ENCODE measurements around the gene KCNQ1.
"Not testable (repeated sequence)": the region's sequence is repeated elsewhere in the genome, so short reads cannot be mapped to it uniquely, and the experiment has no call there.

The KCNQ1 gene

GRCh38 chr11:2477254-2477653 lies 32.4 kb downstream of the KCNQ1 start:
- ATAC-seq, result no peak
- Mint-ChIP-seq H3K36me3 (no peaks in the 10 kb centered on the region), H3K4me3 (no peak overlapping the region), H3K27ac (no peak overlapping the region), H3K4me1 (peaks cover 13% of the 10 kb centered on the region), H3K9me3 (peaks cover 12% of the 10 kb centered on the region)
- no peak for DNase-seq (ENCODE audit: low spot score in 2 of 2)

- peaks cover 14% of the 10 kb centered on the region for H3K4me1 Mint-ChIP-seq
Observed at GRCh38 chr11:2477936-2478335, 33.1 kb downstream of the KCNQ1 start.

GRCh38 chr11:2480067-2480873 lies 35.5 kb downstream of the KCNQ1 start:
- Mint-ChIP-seq H3K9me3 (peaks cover 12% of the 10 kb centered on the region), H3K4me1 (peaks cover 17% of the 10 kb centered on the region)
- not testable (repeated sequence) for H3K36me3 Mint-ChIP-seq; DNase-seq (ENCODE audit: low spot score in 2 of 2); H3K4me3 Mint-ChIP-seq; H3K27ac Mint-ChIP-seq
- ATAC-seq, result peak; percentile 16

More at GRCh38 chr11:2477936-2478335, 33.1 kb downstream of the KCNQ1 start:
- DNase-seq (ENCODE audit: low spot score in 2 of 2), result no peak
- ATAC-seq, result no peak
- peaks cover 12% of the 10 kb centered on the region for H3K9me3 Mint-ChIP-seq
- no peak overlapping the region for H3K4me3 Mint-ChIP-seq
- H3K27ac Mint-ChIP-seq, result no peak overlapping the region
- H3K36me3 Mint-ChIP-seq, result no peaks in the 10 kb centered on the region

- H3K4me1 Mint-ChIP-seq, result peaks cover 17% of the 10 kb centered on the region
- peak; percentile 74 for ATAC-seq
- H3K9me3 Mint-ChIP-seq, result peaks cover 12% of the 10 kb centered on the region
- H3K36me3 Mint-ChIP-seq, result no peaks in the 10 kb centered on the region
- DNase-seq (ENCODE audit: low spot score in 2 of 2), result no peak
- no peak overlapping the region for H3K4me3 Mint-ChIP-seq
- no peak overlapping the region for H3K27ac Mint-ChIP-seq
Observed at GRCh38 chr11:2480874-2481220, 36.0 kb downstream of the KCNQ1 start.

- peaks cover 17% of the 10 kb centered on the region for H3K4me1 Mint-ChIP-seq
- ATAC-seq, result no peak
- H3K27ac Mint-ChIP-seq, result no peak overlapping the region
- peaks cover 12% of the 10 kb centered on the region for H3K9me3 Mint-ChIP-seq
- no peaks in the 10 kb centered on the region for H3K36me3 Mint-ChIP-seq
- H3K4me3 Mint-ChIP-seq, result no peak overlapping the region
- DNase-seq (ENCODE audit: low spot score in 2 of 2), result no peak
Observed at GRCh38 chr11:2481253-2481652, 36.4 kb downstream of the KCNQ1 start.

GRCh38 chr11:2482204-2482603 lies 37.4 kb downstream of the KCNQ1 start:
- ATAC-seq (no peak), DNase-seq (ENCODE audit: low spot score in 2 of 2) (no peak)
- no peak overlapping the region for H3K27ac Mint-ChIP-seq
- peaks cover 12% of the 10 kb centered on the region for H3K9me3 Mint-ChIP-seq
- no peak overlapping the region for H3K4me3 Mint-ChIP-seq
- no peaks in the 10 kb centered on the region for H3K36me3 Mint-ChIP-seq
- peaks cover 17% of the 10 kb centered on the region for H3K4me1 Mint-ChIP-seq

- Mint-ChIP-seq H3K9me3 (peaks cover 12% of the 10 kb centered on the region), H3K36me3 (no peaks in the 10 kb centered on the region), H3K27ac (no peak overlapping the region), H3K4me1 (peaks cover 17% of the 10 kb centered on the region), H3K4me3 (no peak overlapping the region)
- ATAC-seq, result no peak
- no peak for DNase-seq (ENCODE audit: low spot score in 2 of 2)
Observed at GRCh38 chr11:2482745-2483144, 37.9 kb downstream of the KCNQ1 start.

- Mint-ChIP-seq H3K4me3 (no peak overlapping the region), H3K9me3 (peaks cover 12% of the 10 kb centered on the region), H3K27ac (no peak overlapping the region), H3K36me3 (no peaks in the 10 kb centered on the region), H3K4me1 (peaks cover 17% of the 10 kb centered on the region)
- DNase-seq (ENCODE audit: low spot score in 2 of 2) (no peak), ATAC-seq (no peak)
Observed at GRCh38 chr11:2483426-2483825, 38.6 kb downstream of the KCNQ1 start.

GRCh38 chr11:2484576-2485125 lies 39.8 kb downstream of the KCNQ1 start:
- Mint-ChIP-seq H3K36me3 (no peaks in the 10 kb centered on the region), H3K4me3 (no peak overlapping the region), H3K9me3 (peaks cover 17% of the 10 kb centered on the region), H3K4me1 (peaks cover 17% of the 10 kb centered on the region), H3K27ac (peak overlapping the region; percentile 6)
- DNase-seq (ENCODE audit: low spot score in 2 of 2), result peak in 1 of 2 donors; percentile 29
- no peak for ATAC-seq

- Mint-ChIP-seq H3K9me3 (peaks cover 18% of the 10 kb centered on the region), H3K4me1 (peaks cover 2% of the 10 kb centered on the region), H3K4me3 (no peak overlapping the region), H3K27ac (no peak overlapping the region), H3K36me3 (no peaks in the 10 kb centered on the region)
- DNase-seq (ENCODE audit: low spot score in 2 of 2), result no peak
- no peak for ATAC-seq
Observed at GRCh38 chr11:2488004-2488403, 43.2 kb downstream of the KCNQ1 start.

- H3K4me1 Mint-ChIP-seq, result no peaks in the 10 kb centered on the region
- no peaks in the 10 kb centered on the region for H3K36me3 Mint-ChIP-seq
- no peak overlapping the region for H3K27ac Mint-ChIP-seq
- H3K9me3 Mint-ChIP-seq, result peaks cover 18% of the 10 kb centered on the region
- no peak overlapping the region for H3K4me3 Mint-ChIP-seq
- no peak for ATAC-seq
- peak in 1 of 2 donors; percentile 37 for DNase-seq (ENCODE audit: low spot score in 2 of 2)
Observed at GRCh38 chr11:2489083-2489482, 44.3 kb downstream of the KCNQ1 start.

GRCh38 chr11:2497951-2498350 lies 53.1 kb downstream of the KCNQ1 start:
- peaks cover 26% of the 10 kb centered on the region for H3K9me3 Mint-ChIP-seq
- not testable (repeated sequence) for H3K36me3 Mint-ChIP-seq, H3K4me3 Mint-ChIP-seq, ATAC-seq, H3K27ac Mint-ChIP-seq, H3K4me1 Mint-ChIP-seq
- DNase-seq (ENCODE audit: low spot score in 2 of 2), result peak in 1 of 2 donors; percentile 35

GRCh38 chr11:2498750-2499149 lies 53.9 kb downstream of the KCNQ1 start:
- no peaks in the 10 kb centered on the region for H3K4me1 Mint-ChIP-seq
- no peaks in the 10 kb centered on the region for H3K36me3 Mint-ChIP-seq
- no peak overlapping the region for H3K27ac Mint-ChIP-seq
- DNase-seq (ENCODE audit: low spot score in 2 of 2) (peak in 1 of 2 donors; percentile 29), ATAC-seq (no peak)
- H3K4me3 Mint-ChIP-seq, result no peak overlapping the region
- H3K9me3 Mint-ChIP-seq, result peaks cover 26% of the 10 kb centered on the region

GRCh38 chr11:2507212-2507901 lies 62.5 kb downstream of the KCNQ1 start:
- Mint-ChIP-seq H3K4me1 (peaks cover 22% of the 10 kb centered on the region), H3K36me3 (no peaks in the 10 kb centered on the region), H3K4me3 (no peak overlapping the region), H3K9me3 (peaks cover 2% of the 10 kb centered on the region), H3K27ac (no peak overlapping the region)
- DNase-seq (ENCODE audit: low spot score in 2 of 2) (no peak), ATAC-seq (no peak)

- H3K4me1 Mint-ChIP-seq, result peaks cover 22% of the 10 kb centered on the region
- no peak overlapping the region for H3K27ac Mint-ChIP-seq
- H3K4me3 Mint-ChIP-seq, result no peak overlapping the region
- DNase-seq (ENCODE audit: low spot score in 2 of 2) (peak in 1 of 2 donors; percentile 25), ATAC-seq (no peak)
- H3K9me3 Mint-ChIP-seq, result no peaks in the 10 kb centered on the region
- no peaks in the 10 kb centered on the region for H3K36me3 Mint-ChIP-seq
Observed at GRCh38 chr11:2507945-2508749, 63.3 kb downstream of the KCNQ1 start.
